Suprapubic skin (tissue), 4 donors: Measurements from ENCODE around the gene WHRN. TPM values are rescaled to one million over a fixed set of nuclear protein-coding genes. Genes with fewer than 3 reads are reported as not detected.

Experiments
- DNase-seq, 2 donors: peaks; one replicate each; pipeline ENCODE4 v3.0.0-alpha.2; 2019; ENCODE audit warnings: low spot score in 2 of 2
- H3K27ac ChIP-seq: fragments of 200-600 bp; sonication (generic); one replicate; pipeline ENCODE4 v1.5.1; 2019
- H3K27me3 ChIP-seq: fragments of 200-600 bp; sonication (generic); one replicate; pipeline ENCODE4 v1.5.1; 2019
- H3K36me3 ChIP-seq: fragments of 200-600 bp; sonication (generic); one replicate; pipeline ENCODE4 v1.5.1; 2019
- H3K4me1 ChIP-seq: fragments of 200-600 bp; sonication (generic); one replicate; pipeline ENCODE4 v1.5.1; 2019
- H3K4me3 ChIP-seq: fragments of 200-600 bp; sonication (generic); one replicate; pipeline ENCODE4 v1.5.1; 2019; ENCODE audit warnings: mild to moderate bottlenecking
- H3K9me3 ChIP-seq: fragments of 200-600 bp; sonication (generic); one replicate; pipeline ENCODE4 v1.5.1; 2019
- EP300 ChIP-seq: sonication (generic); formaldehyde crosslinking; IDR thresholded peaks from one replicate; pipeline ENCODE4 v1.6.1; 2017; ENCODE audit warnings: antibody characterized with exemption
- POLR2A ChIP-seq, 2 donors: fragments of 450-650 bp; IDR thresholded peaks; one replicate each; pipeline ENCODE4 v1.6.1; 2017; ENCODE audit warnings: antibody characterized with exemption in 2 of 2, mild to moderate bottlenecking in 2 of 2, moderate library complexity in 2 of 2
- POLR2AphosphoS5 ChIP-seq, 3 donors: sonication (generic); formaldehyde crosslinking; IDR thresholded peaks; one replicate each; pipeline ENCODE4 v1.6.1; 2017; ENCODE audit warnings: antibody characterized with exemption in 3 of 3
- WGBS: methylation state at CpG from one replicate; pipeline ENCODE4 v1.1.5; 2018; 5-methylcytosine and 5-hydroxymethylcytosine counted together
- total RNA-seq, 4 donors: library from RNA; depleted of rRNA; stranded (reverse); fragments of >200 nt; gene quantifications; one replicate each; pipeline ENCODE4 v1.1.0, GENCODE V29; 2016
- TF ChIP-seq, protein P1 (sequence below), 2 donors: fragments of 200-600 bp in 1 of 2; fragments of 450-650 bp in 1 of 2; sonication (generic) in 1 of 2; IDR thresholded peaks; one replicate each; pipeline ENCODE4 v1.5.1; 2016 to 2019; ENCODE audit warnings: antibody characterized with exemption in 2 of 2, mild to moderate bottlenecking in 1 of 2, moderate library complexity in 1 of 2

The WHRN gene
- total RNA-seq, 4 donors from 2014 or later, result 7.7 to 25.9 (median 14.8) TPM

DNA sequence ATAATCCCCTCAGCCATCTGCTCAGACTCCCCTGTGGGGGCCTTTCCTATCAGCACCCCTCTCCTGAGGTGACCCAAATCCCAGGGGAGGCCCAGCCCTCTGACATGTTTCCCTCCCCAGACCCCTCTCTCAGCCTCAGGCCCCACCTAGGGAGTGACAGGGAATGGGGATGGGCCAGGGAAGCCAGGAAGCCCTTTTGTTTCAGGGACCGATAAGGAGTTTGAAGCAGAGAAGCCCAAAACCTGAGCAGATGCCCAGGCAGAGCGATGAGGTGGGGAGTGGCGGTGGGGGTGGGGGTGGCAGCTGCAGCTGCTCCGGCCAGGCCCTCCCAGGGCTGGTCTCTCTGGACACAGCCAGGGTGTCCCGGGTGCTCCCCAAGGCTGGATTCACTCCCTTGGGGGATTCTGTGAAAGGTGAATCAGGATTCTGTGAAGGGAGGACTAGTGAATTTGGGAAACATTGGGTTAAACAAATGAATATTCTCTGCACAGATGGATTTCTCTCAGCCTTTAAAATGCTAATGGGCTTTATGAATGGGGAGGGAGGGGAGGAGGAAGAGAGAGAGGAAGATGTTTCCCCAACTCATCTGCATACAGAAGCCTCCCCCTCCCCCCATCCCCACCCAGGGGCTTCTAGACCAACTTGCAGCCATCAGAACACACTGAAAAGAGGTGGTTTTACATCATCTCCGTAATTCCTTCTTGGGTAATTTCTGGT lies 134.9 kb downstream of the WHRN start:
- DNase-seq, result no peak
- H3K27me3 ChIP-seq, result no peaks in the 10 kb centered on the region
- no peak for TF ChIP-seq EP300
- no peak for TF ChIP-seq POLR2A (IDR thresholded peaks at IDR 0.05)
- TF ChIP-seq POLR2AphosphoS5 (IDR thresholded peaks at IDR 0.05), result no peak
- TF ChIP-seq, protein P1, sequence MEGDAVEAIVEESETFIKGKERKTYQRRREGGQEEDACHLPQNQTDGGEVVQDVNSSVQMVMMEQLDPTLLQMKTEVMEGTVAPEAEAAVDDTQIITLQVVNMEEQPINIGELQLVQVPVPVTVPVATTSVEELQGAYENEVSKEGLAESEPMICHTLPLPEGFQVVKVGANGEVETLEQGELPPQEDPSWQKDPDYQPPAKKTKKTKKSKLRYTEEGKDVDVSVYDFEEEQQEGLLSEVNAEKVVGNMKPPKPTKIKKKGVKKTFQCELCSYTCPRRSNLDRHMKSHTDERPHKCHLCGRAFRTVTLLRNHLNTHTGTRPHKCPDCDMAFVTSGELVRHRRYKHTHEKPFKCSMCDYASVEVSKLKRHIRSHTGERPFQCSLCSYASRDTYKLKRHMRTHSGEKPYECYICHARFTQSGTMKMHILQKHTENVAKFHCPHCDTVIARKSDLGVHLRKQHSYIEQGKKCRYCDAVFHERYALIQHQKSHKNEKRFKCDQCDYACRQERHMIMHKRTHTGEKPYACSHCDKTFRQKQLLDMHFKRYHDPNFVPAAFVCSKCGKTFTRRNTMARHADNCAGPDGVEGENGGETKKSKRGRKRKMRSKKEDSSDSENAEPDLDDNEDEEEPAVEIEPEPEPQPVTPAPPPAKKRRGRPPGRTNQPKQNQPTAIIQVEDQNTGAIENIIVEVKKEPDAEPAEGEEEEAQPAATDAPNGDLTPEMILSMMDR (IDR thresholded peaks at IDR 0.05), result no peak
- H3K27ac ChIP-seq, result no peak overlapping the region
- peaks cover 24% of the 10 kb centered on the region for H3K4me1 ChIP-seq
- no peaks in the 10 kb centered on the region for H3K9me3 ChIP-seq
- WGBS, result 69% methylated on average over 4 of the region's 6 CpGs
- H3K4me3 ChIP-seq, result no peak overlapping the region
- H3K36me3 ChIP-seq, result peaks cover 28% of the 10 kb centered on the region

DNA sequence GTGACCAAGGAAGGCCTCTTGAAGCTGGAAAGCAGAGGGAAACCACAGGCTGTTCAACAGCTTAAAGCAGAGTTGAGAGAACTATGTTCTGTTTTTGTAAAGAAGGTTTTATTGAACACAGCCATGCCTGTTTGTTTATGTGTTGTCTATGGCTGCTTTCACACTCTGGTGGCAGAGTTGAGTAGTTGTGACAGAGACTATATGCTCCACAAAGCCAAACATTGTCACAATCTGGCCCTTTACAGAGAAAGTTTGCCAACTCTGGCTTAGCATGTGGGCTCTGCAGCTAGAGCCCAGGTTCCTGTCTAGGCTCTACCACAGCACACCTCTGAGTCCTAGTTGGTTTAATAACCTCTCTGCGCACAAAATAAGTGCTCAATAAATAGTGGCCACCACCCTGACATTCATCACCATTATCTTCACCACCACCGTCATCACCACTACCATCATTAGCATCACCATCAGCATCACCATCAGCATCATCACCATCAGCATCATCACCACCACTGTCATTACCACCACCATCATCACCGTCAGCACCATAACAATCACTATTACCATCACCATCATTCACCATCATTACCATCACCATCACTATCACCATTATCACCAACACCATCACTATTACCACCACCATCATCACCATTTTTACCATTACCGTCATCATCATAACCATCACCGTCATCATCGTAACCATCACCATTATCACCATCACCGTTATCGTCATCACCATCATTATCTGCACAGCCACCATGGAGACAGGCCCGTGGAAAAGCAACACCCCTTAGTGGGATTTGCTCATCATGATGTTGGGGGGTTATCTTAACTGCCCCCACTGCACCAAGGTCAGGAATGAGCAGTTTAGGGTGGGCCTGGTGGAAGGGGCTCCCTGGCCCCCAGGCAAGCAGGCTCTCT lies 135.8 kb downstream of the WHRN start:
- no peak overlapping the region for H3K27ac ChIP-seq
- peaks cover 33% of the 10 kb centered on the region for H3K36me3 ChIP-seq
- H3K4me3 ChIP-seq, result no peak overlapping the region
- 92% methylated on average over 9 of the region's 9 CpGs for WGBS
- no peaks in the 10 kb centered on the region for H3K27me3 ChIP-seq
- no peak for DNase-seq
- peaks cover 27% of the 10 kb centered on the region for H3K4me1 ChIP-seq
- no peak for TF ChIP-seq POLR2A (IDR thresholded peaks at IDR 0.05)
- no peak for TF ChIP-seq EP300
- TF ChIP-seq, protein P1 (IDR thresholded peaks at IDR 0.05), result no peak
- TF ChIP-seq POLR2AphosphoS5 (IDR thresholded peaks at IDR 0.05), result no peak
- no peaks in the 10 kb centered on the region for H3K9me3 ChIP-seq

DNA sequence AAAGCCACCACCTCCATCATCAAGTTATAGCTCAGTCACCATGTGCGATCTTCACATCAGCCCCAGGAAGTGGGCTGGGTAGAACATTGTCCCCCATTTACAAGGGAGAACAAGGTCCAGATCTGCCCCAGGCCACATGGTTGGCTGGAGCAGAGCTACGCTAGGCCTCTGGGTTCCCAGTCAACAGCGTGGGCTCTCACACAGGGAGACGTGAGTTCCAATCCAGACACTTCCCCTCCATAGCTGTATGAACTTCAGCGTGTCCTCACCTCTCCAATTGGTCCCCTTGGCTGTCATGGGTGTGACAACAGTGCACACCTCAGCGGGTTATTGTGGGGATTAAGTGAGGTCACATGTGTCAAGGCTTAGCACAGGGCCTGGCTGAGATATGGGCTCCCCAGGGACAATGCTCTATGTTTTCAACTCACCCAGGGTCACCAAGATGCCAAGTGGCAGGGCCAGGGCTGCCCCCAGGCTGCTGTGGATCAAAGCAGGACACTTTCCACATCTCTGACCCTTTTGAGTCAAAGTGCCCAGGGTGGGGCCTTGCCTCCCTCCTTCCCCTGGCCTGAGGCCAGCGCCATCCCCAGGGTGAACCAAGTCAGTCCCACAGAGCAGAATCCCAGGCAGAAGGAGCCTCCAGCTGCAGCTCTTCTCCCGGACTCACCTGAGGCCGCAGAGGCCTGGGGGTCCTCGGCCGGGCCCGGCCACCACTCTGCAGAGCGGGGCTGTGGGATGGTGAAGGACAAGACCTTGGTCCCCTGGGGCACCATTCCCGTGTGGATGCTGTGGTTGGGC lies 137.3 kb downstream of the WHRN start:
- Histone ChIP-seq H3K9me3 (no peaks in the 10 kb centered on the region), H3K4me3 (no peak overlapping the region), H3K27ac (peak overlapping the region; percentile 53), H3K4me1 (peaks cover 29% of the 10 kb centered on the region), H3K36me3 (peaks cover 35% of the 10 kb centered on the region), H3K27me3 (no peaks in the 10 kb centered on the region)
- TF ChIP-seq, protein P1 (IDR thresholded peaks at IDR 0.05), result no peak
- TF ChIP-seq POLR2A (IDR thresholded peaks at IDR 0.05), result no peak
- no peak for TF ChIP-seq POLR2AphosphoS5 (IDR thresholded peaks at IDR 0.05)
- no peak for TF ChIP-seq EP300
- DNase-seq, result peak in 1 of 2 donors; percentile 50
- 91% methylated on average over 7 of the region's 14 CpGs for WGBS

DNA sequence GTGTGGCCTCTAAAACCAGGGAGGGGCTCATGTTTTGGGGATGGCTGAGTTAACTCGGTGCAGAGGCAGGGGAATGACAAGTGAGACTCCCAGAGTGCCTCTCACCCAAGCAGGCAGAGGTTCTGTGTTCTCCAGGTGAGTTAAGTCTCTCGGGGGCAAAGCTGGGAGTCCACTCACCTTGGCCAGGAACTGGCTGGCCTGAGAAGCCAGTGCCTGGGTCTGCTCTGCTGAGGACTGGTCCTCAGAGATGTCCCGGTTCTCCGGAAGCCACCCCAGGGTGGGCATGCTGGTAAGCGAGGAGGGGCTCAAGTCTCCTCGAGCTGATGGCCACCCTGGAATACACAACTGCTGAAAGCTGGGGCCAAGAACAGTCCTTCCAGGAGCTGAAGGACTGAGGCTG lies 137.9 kb downstream of the WHRN start:
- Histone ChIP-seq H3K27ac (peak overlapping the region; percentile 53), H3K36me3 (peaks cover 41% of the 10 kb centered on the region), H3K4me1 (peaks cover 23% of the 10 kb centered on the region), H3K4me3 (no peak overlapping the region), H3K27me3 (no peaks in the 10 kb centered on the region), H3K9me3 (no peaks in the 10 kb centered on the region)
- TF ChIP-seq POLR2AphosphoS5 (IDR thresholded peaks at IDR 0.05) (no peak), EP300 (no peak), POLR2A (IDR thresholded peaks at IDR 0.05) (no peak)
- TF ChIP-seq, protein P1 (IDR thresholded peaks at IDR 0.05), result no peak
- DNase-seq, result no peak
- WGBS, result 92% methylated on average over 5 of the region's 6 CpGs
